Measurements from ENCODE around the gene LCN9. TPM values are rescaled to one million over a fixed set of nuclear protein-coding genes. Genes with fewer than 3 reads are reported as not detected.

LCN9 gene
- total RNA-seq, 1 donor from 2014 or later = not detected

DNA sequence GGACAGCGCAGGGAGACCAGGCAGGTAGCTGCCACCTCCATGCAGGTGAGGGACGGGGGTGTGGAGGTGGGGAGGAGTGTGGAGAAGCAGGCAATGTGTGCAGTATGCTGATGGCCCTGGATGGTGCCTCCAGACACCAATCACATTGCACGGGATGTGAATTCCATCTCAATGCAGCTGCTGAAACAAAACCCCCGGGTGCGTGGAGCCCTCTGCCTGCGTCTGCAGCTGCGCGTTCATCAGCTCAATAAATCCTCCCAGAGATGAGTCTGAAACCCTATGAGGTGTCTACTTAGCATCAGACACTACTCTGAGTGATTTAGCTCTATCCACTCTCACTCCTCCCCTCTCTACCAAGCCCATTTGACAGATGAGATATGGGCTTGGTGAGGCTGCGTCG, 25.9 kb downstream of the LCN9 start:
- H3K4me3 Mint-ChIP-seq = no peak overlapping the region

DNA sequence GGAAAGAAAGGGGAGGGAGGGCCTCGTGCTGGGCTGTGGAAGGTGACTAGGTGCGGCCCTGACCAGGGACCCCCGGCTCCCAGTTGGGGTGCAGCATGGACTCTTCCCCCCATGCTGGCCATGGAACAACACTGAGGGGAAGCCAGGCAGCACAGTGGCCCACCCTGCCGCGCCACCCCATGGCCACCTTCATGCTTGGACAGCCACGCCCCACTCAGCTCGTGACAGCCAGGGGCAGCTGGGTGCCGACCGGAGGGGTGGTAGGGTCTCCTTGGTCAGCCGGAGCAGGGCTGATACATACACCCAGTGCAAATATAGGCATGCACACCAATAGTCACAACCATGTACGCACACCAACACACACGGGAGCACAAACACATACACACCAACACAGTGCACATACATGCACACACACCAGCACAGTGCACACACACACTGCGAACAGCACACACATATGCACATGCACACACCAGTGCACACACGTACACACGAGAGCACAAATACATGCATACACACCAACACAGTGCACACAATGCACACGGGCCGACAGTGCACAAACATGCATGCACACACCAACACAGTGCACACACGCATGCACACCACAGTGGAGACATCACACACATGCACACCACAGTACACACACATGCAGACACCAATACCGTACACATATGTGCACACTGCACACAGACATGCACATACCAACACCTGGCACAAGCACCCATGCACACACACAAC, 27.9 kb downstream of the LCN9 start:
- H3K27ac Mint-ChIP-seq = no peak overlapping the region
- H3K27me3 Mint-ChIP-seq (ENCODE audit: insufficient read depth) = no peaks in the 10 kb centered on the region
- H3K4me3 Mint-ChIP-seq = no peak overlapping the region
- no peaks in the 10 kb centered on the region for H3K9me3 Mint-ChIP-seq
- DNase-seq (ENCODE audit: low spot score) = no peak
- intact Hi-C loops (cut with micrococcal nuclease) = no loop called here
- H3K4me1 Mint-ChIP-seq (ENCODE audit: low read depth) = no peaks in the 10 kb centered on the region
- H3K36me3 Mint-ChIP-seq (ENCODE audit: low read depth) = no peaks in the 10 kb centered on the region

More for the DNA sequence above, 25.9 kb downstream of the LCN9 start:
- Mint-ChIP-seq H3K27ac (no peak overlapping the region), H3K9me3 (no peaks in the 10 kb centered on the region), H3K27me3 (ENCODE audit: insufficient read depth) (no peaks in the 10 kb centered on the region), H3K4me1 (ENCODE audit: low read depth) (no peaks in the 10 kb centered on the region), H3K36me3 (ENCODE audit: low read depth) (no peaks in the 10 kb centered on the region)
- no peak for DNase-seq (ENCODE audit: low spot score)
- intact Hi-C loops (cut with micrococcal nuclease) = no loop called here

DNA sequence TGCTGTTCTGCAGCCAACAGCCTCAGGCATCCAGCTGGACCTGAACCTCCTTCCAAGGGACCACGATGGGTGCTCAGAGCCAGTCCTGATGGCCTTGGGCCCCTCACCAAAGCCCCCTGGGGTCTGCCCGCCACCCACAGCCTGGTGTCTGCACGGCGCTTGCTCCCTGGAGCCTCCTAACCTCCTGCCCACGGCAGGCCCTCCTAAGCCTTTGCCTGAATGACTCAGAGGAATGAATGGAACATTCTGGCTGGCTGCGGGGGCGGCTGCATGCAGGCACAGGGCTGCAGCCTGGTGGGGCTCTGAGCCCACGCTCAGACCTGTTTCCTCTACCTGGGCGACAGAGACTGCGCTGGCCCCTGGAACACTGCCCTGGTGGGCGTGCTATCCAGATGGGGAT, 29.3 kb downstream of the LCN9 start:
- H3K36me3 Mint-ChIP-seq (ENCODE audit: low read depth) = no peaks in the 10 kb centered on the region
- H3K9me3 Mint-ChIP-seq = no peaks in the 10 kb centered on the region
- no peak overlapping the region for H3K4me3 Mint-ChIP-seq
- no peaks in the 10 kb centered on the region for H3K27me3 Mint-ChIP-seq (ENCODE audit: insufficient read depth)
- no peaks in the 10 kb centered on the region for H3K4me1 Mint-ChIP-seq (ENCODE audit: low read depth)
- DNase-seq (ENCODE audit: low spot score) = no peak
- no peak overlapping the region for H3K27ac Mint-ChIP-seq
- intact Hi-C loops (cut with micrococcal nuclease) = no loop called here

DNA sequence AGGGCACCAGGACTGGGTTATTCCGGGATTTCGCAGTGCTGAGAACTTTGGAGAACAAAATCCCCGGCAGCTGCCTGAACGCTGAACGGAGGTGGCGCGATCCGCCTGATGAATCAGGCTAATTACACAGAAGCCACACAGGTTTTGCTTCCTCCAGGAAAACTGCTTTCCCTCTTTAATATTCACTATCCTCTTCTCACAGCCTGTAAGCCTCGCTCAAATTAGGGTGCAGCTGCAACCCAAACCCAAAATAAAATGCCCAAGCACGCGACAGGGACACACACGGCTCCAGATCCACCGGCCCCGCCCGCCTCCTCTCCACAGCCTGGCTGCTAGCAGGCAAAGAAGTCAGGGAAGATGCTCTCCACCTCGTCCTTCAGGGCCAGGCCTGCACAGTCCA, 30.2 kb downstream of the LCN9 start:
- H3K4me1 Mint-ChIP-seq (ENCODE audit: low read depth) = no peaks in the 10 kb centered on the region
- H3K4me3 Mint-ChIP-seq = no peak overlapping the region
- intact Hi-C loops (cut with micrococcal nuclease) = no loop called here
- no peaks in the 10 kb centered on the region for H3K9me3 Mint-ChIP-seq
- H3K27ac Mint-ChIP-seq = no peak overlapping the region
- DNase-seq (ENCODE audit: low spot score) = no peak
- no peaks in the 10 kb centered on the region for H3K36me3 Mint-ChIP-seq (ENCODE audit: low read depth)
- H3K27me3 Mint-ChIP-seq (ENCODE audit: insufficient read depth) = no peaks in the 10 kb centered on the region

DNA sequence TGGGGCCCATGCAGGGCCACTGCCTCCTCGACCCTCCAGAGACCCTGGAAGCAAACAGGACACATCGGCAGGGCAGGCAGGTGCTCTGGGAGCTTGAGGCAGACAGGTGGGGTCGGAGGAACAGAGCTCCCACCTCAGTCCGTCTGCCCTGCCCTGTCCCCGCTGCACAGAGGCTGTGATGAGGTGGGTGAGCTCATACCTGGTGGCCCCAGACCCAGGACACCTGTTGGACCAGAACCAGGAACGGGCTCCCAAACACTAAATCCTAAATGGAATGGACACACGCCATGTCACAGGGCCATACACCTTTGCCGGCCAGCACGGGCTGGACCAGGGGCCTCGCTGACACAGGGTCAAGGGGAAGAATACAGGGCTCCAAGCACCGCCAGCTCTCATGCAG, 30.7 kb downstream of the LCN9 start:
- H3K36me3 Mint-ChIP-seq (ENCODE audit: low read depth) = no peaks in the 10 kb centered on the region
- no peaks in the 10 kb centered on the region for H3K27me3 Mint-ChIP-seq (ENCODE audit: insufficient read depth)
- DNase-seq (ENCODE audit: low spot score) = no peak
- no peaks in the 10 kb centered on the region for H3K4me1 Mint-ChIP-seq (ENCODE audit: low read depth)
- H3K9me3 Mint-ChIP-seq = no peaks in the 10 kb centered on the region
- no peak overlapping the region for H3K4me3 Mint-ChIP-seq
- no peak overlapping the region for H3K27ac Mint-ChIP-seq
- intact Hi-C loops (cut with micrococcal nuclease) = no loop called here

DNA sequence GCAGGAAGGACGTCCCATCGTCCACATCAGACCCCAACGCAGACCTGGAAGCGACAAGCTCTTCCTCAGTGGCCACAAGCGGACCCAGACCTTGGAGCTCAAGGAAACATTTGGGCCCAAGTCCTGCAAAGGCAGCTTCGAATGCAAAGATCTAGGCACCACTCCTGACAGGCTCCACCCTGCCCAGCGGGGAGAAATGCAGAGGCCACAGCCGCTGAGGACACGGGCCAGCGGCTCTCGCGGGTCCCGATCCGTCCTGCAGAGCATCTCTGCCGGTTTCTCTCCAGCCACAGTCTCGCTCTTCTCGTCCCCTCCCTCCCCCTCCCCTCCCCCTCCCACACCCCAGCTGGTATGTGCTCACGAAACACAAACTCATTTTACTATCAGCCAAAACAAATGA, 31.3 kb downstream of the LCN9 start:
- no peaks in the 10 kb centered on the region for H3K4me1 Mint-ChIP-seq (ENCODE audit: low read depth)

DNA sequence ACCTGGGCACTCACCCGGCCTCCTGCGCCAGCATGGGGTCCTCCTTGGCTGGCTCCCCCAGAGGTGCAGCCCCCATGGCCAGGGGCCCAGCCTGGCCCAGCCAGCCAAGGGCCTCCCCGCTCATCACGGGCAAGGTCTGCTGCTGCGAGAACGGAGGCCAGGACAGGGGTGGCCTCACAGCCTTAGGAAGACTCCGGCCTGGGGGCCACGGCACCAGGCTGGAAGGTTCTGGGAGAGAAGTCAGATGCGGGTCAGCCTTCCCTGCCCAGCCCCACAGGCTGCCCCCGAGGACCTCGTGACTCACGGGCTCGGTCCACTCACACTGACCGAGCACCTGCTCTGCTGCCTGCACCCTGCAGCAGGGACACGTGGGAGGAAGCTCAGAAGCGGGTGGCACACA, 31.9 kb downstream of the LCN9 start:
- no peaks in the 10 kb centered on the region for H3K4me1 Mint-ChIP-seq (ENCODE audit: low read depth)
- intact Hi-C loops (cut with micrococcal nuclease) = no loop called here

More for the DNA sequence above, 31.3 kb downstream of the LCN9 start:
- DNase-seq (ENCODE audit: low spot score) = no peak
- Mint-ChIP-seq H3K27ac (no peak overlapping the region), H3K27me3 (ENCODE audit: insufficient read depth) (no peaks in the 10 kb centered on the region), H3K9me3 (no peaks in the 10 kb centered on the region), H3K36me3 (ENCODE audit: low read depth) (no peaks in the 10 kb centered on the region), H3K4me3 (no peak overlapping the region)
- intact Hi-C loops (cut with micrococcal nuclease) = no loop called here

DNA sequence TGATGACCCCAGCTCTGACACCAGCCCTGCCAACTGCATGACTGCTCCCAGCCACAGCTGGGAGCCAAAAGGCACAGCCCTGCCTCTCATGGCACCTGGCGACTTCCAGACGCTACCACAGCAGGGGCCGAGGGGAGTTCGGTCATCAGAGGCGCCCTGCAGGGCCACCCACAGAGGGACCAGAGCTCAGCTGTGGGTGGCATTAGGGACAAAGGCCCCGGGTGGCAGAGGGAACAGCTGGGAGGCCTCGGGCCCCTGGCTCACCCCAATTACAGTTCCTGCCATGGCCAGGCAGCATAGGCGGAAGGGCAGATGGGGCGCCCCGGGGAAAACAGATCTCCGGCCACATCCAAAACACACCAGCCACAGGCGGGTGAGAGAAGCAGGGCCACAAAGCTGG, 32.5 kb downstream of the LCN9 start:
- intact Hi-C loops (cut with micrococcal nuclease) = no loop called here
- H3K9me3 Mint-ChIP-seq = no peaks in the 10 kb centered on the region
- peaks cover 3% of the 10 kb centered on the region for H3K27me3 Mint-ChIP-seq (ENCODE audit: insufficient read depth)
- H3K4me3 Mint-ChIP-seq = no peak overlapping the region
- no peak overlapping the region for H3K27ac Mint-ChIP-seq
- no peak for DNase-seq (ENCODE audit: low spot score)
- H3K4me1 Mint-ChIP-seq (ENCODE audit: low read depth) = no peaks in the 10 kb centered on the region
- H3K36me3 Mint-ChIP-seq (ENCODE audit: low read depth) = no peaks in the 10 kb centered on the region

More for the DNA sequence above, 31.9 kb downstream of the LCN9 start:
- no peaks in the 10 kb centered on the region for H3K36me3 Mint-ChIP-seq (ENCODE audit: low read depth)
- H3K4me3 Mint-ChIP-seq = no peak overlapping the region
- no peaks in the 10 kb centered on the region for H3K9me3 Mint-ChIP-seq
- H3K27ac Mint-ChIP-seq = no peak overlapping the region
- H3K27me3 Mint-ChIP-seq (ENCODE audit: insufficient read depth) = no peaks in the 10 kb centered on the region
- DNase-seq (ENCODE audit: low spot score) = no peak

DNA sequence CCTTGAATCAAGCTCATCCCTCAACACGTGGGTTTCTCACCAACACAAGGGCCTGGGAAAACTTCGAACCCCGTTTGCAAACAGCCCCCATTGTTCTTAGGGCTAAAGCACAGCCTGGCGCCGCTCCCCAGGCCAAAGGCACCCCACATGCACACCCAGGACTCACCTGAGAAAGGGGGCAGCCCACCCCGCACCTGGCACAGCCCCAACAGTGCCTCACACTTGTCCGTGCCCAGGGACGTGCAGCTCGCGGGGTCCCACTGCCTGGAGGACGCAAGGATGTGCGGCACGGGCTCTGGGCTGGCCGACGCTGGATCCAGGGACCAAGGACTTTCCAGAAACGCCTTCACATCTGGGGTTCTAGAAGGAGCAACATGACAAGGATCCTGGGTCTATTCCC, 33.3 kb downstream of the LCN9 start:
- Mint-ChIP-seq H3K9me3 (no peaks in the 10 kb centered on the region), H3K4me3 (no peak overlapping the region), H3K27ac (no peak overlapping the region), H3K27me3 (ENCODE audit: insufficient read depth) (peaks cover 3% of the 10 kb centered on the region), H3K36me3 (ENCODE audit: low read depth) (no peaks in the 10 kb centered on the region), H3K4me1 (ENCODE audit: low read depth) (no peaks in the 10 kb centered on the region)
- intact Hi-C loops (cut with micrococcal nuclease) = no loop called here
- DNase-seq (ENCODE audit: low spot score) = no peak

DNA sequence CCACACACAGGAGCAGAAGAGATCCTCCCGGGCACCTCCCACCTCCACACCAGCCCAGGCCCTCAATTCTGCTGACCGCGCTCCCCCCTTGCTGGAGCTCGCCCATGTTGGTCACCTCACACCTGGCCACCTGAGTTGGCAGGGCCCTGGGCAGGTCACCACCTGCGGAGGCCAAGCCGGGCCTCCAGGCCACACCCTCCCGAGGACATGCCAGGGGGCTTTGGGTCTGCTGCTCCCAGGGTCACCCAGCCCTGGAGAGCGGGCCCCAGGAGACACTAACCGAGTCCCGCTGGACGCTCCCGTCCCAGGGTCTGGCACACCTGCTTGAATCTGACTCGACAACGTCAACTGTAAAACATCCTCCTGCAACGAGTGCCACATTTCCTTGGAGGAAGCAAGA, 34.1 kb downstream of the LCN9 start:
- Mint-ChIP-seq H3K36me3 (ENCODE audit: low read depth) (no peaks in the 10 kb centered on the region), H3K27me3 (ENCODE audit: insufficient read depth) (peaks cover 3% of the 10 kb centered on the region), H3K27ac (no peak overlapping the region), H3K4me1 (ENCODE audit: low read depth) (no peaks in the 10 kb centered on the region), H3K4me3 (no peak overlapping the region), H3K9me3 (no peaks in the 10 kb centered on the region)
- no peak for DNase-seq (ENCODE audit: low spot score)
- intact Hi-C loops (cut with micrococcal nuclease) = no loop called here

DNA sequence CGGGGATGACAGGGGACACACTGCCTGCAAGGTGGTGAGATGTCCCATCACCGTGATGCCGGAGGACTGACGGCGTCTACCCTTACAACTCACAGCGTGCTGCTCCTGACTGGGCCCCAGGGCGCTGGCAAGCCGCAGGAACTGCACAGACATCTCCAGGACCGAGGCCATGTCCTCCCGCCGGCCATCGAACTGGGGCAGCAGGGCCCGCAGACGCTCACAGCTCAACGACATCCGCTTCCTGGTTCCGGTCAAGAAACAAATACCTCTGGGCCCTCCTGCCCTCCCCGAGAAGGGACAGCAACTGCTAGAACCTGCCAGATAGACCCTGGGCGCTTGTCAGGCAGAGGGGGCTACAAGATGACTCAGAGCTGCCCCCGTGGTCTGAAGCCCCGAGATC, 35.1 kb downstream of the LCN9 start:
- Mint-ChIP-seq H3K9me3 (no peaks in the 10 kb centered on the region), H3K27me3 (ENCODE audit: insufficient read depth) (peaks cover 3% of the 10 kb centered on the region), H3K4me1 (ENCODE audit: low read depth) (no peaks in the 10 kb centered on the region), H3K36me3 (ENCODE audit: low read depth) (no peaks in the 10 kb centered on the region), H3K27ac (no peak overlapping the region), H3K4me3 (no peak overlapping the region)
- DNase-seq (ENCODE audit: low spot score) = no peak
- intact Hi-C loops (cut with micrococcal nuclease) = no loop called here

DNA sequence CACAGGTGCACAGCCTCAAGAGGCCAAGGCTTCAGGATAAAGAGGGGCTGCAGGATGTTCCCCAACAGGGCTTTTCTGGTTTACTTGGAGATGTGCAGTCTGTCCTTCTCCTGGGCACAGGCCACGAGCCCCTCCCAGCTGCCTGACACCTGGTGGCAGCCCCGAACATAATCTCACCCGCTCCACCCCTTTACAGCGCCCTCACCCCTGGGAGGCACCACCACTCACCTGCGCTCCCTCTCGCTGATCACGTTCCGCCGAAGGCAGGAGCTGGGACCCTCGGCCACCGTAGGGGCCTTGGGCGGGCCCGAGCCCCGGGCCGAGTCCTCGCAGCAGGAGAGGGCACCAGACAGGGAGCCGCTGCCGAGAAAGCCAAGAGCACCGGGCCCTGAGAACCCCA, 35.7 kb downstream of the LCN9 start:
- intact Hi-C loops (cut with micrococcal nuclease) = no loop called here
- H3K4me3 Mint-ChIP-seq = no peak overlapping the region
- H3K36me3 Mint-ChIP-seq (ENCODE audit: low read depth) = no peaks in the 10 kb centered on the region
- H3K27ac Mint-ChIP-seq = no peak overlapping the region
- DNase-seq (ENCODE audit: low spot score) = no peak
- H3K27me3 Mint-ChIP-seq (ENCODE audit: insufficient read depth) = peaks cover 3% of the 10 kb centered on the region
- H3K4me1 Mint-ChIP-seq (ENCODE audit: low read depth) = no peaks in the 10 kb centered on the region
- no peaks in the 10 kb centered on the region for H3K9me3 Mint-ChIP-seq

DNA sequence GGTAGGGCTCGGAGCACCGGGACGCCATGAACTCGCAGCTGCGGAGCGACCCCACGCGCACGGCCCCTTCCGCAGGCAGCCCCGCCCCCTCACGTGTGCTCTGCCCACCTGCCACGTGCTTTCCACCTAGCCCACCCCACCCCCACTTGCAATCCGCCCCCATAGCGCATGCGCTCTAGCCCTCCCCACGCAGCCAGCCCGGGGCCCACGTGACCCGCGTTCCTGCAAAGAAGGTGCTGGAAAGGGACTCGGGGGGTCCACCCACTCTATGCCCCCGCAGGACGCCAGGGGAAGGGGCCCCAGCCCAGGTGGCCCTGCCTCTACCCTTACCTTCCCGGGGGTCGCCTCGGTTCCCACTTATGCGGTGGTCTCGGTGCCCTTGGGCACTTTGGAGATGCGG, 36.3 kb downstream of the LCN9 start, which contains the start of gene SOHLH1:
Gene SOHLH1 (minus strand): TSS at position 42 of the 400 bp plus-strand sequence. CDS start 14 bp downstream, at position 28.
- Mint-ChIP-seq H3K27ac (no peak within 1 kb of the TSS), H3K4me1 (ENCODE audit: low read depth) (no peaks in the 10 kb centered on the region), H3K9me3 (no peaks in the 10 kb centered on the region), H3K27me3 (ENCODE audit: insufficient read depth) (peaks cover 3% of the 10 kb centered on the region), H3K4me3 (no peak within 1 kb of the TSS), H3K36me3 (ENCODE audit: low read depth) (no peaks in the 10 kb centered on the region)
- DNase-seq (ENCODE audit: low spot score) = no peak
- intact Hi-C loops (cut with micrococcal nuclease) = no loop called here

DNA sequence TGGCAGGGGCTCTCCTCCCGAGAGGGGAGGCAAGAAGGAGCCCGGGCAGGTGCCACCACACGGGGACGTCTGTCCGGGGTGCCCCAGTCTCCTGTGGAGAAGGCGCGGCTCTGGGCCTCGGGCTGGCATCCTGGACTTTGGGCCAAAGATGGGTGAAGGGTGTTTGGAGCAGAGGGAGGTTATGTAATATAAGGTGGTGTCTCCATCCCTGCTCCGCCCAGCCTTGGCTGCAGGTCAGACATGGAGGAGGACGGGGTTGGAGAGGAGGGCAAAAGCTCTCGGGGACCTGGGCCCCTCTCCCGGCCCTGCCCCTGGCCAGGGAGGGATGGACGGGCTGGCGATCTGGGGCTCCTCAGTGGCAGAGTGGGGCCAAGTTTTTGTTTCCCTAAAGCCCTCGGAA, 37.4 kb downstream of the LCN9 start:
- Mint-ChIP-seq H3K36me3 (ENCODE audit: low read depth) (no peaks in the 10 kb centered on the region), H3K27me3 (ENCODE audit: insufficient read depth) (peaks cover 3% of the 10 kb centered on the region), H3K27ac (no peak overlapping the region), H3K4me3 (no peak overlapping the region), H3K4me1 (ENCODE audit: low read depth) (no peaks in the 10 kb centered on the region), H3K9me3 (no peaks in the 10 kb centered on the region)
- intact Hi-C loops (cut with micrococcal nuclease) = loop anchor here (10.0 kb wide), 1 partner anchor 274 kb away; no protein-coding TSS in a partner anchor
- DNase-seq (ENCODE audit: low spot score) = no peak

Measured in activated T-helper 1 cell treated with anti-CD3 and anti-CD28 coated beads, Interleukin-12 subunit alpha, Interleukin-12 subunit beta, Interleukin-2, Interleukin-4 antibody, amounts not matched to agents 30 ng/mL and 10 ng/mL and 1 ng/mL, durations not matched to agents 14 hours and 24 hours and 36 hours (primary cell).